OCI-LY7 (cell line): ENCODE measurements around the gene TMPRSS6. TPM values are rescaled to one million over a fixed set of nuclear protein-coding genes. Genes with fewer than 3 reads are reported as not detected.

Experiments
- BruUV-seq: library from RNA; stranded (reverse); fragments of 400-500 nt; replicated peaks from 2 replicates; lab custom pipeline; 2021; lab: Mats Ljungman, UMichigan
- CTCF ChIA-PET: fragments of 300-600 bp; sonication (Branson Sonifier 250); formaldehyde crosslinking; loops from one replicate; lab custom pipeline; 2022; ENCODE audit warnings: antibody characterized with exemption; ENCODE audit not compliant: unreplicated experiment; lab: Charles Lee
- POLR2A ChIA-PET: fragments of 300-600 bp; sonication (Branson Sonifier 250); formaldehyde crosslinking; loops from one replicate; lab custom pipeline; 2022; ENCODE audit warnings: antibody characterized with exemption; lab: Charles Lee
- DNase-seq: peaks from one replicate; pipeline ENCODE4 v3.0.0-alpha.2; 2015; ENCODE audit warnings: low spot score
- H2AFZ ChIP-seq: fragments of 200-600 bp; sonication (generic), shearing (Covaris generic); 2 replicates; pipeline ENCODE4 v1.6.1; 2014; ENCODE audit warnings: mild to moderate bottlenecking, antibody characterized with exemption, low read length, moderate library complexity
- H3K27ac ChIP-seq: fragments of 200-600 bp; sonication (generic); 2 replicates; pipeline ENCODE4 v1.5.1; 2014; ENCODE audit warnings: mixed run types, low read depth, mild to moderate bottlenecking, moderate library complexity, low read length, inconsistent platforms; ENCODE audit not compliant: poor library complexity, severe bottlenecking
- H3K36me3 ChIP-seq: fragments of 200-600 bp; sonication (generic); 2 replicates; pipeline ENCODE4 v1.6.1; 2014; ENCODE audit warnings: mild to moderate bottlenecking, antibody characterized with exemption, low read length, moderate library complexity, mixed read lengths; ENCODE audit not compliant: insufficient read depth
- H3K4me1 ChIP-seq: fragments of 200-600 bp; sonication (generic); 2 replicates; pipeline ENCODE4 v1.5.1; 2014; ENCODE audit warnings: mild to moderate bottlenecking, low read length; ENCODE audit not compliant: insufficient read depth, poor library complexity, severe bottlenecking
- H3K4me2 ChIP-seq: fragments of 200-600 bp; sonication (generic); 2 replicates; pipeline ENCODE4 v1.6.1; 2014; ENCODE audit warnings: mild to moderate bottlenecking, low read length
- H3K4me3 ChIP-seq: fragments of 200-600 bp; sonication (generic); 2 replicates; pipeline ENCODE4 v1.5.1; 2014; ENCODE audit warnings: mild to moderate bottlenecking, low read depth, low read length; ENCODE audit not compliant: poor library complexity, severe bottlenecking
- H3K79me2 ChIP-seq: fragments of 200-600 bp; sonication (generic); 2 replicates; pipeline ENCODE4 v1.6.1; 2016; ENCODE audit warnings: low read depth, mild to moderate bottlenecking, low read length, moderate library complexity, mixed read lengths; ENCODE audit not compliant: insufficient read depth
- H3K9me2 ChIP-seq: fragments of 200-600 bp; sonication (generic); 2 replicates; pipeline ENCODE4 v1.6.1; 2016; ENCODE audit warnings: mild to moderate bottlenecking, low read length, mixed read lengths; ENCODE audit not compliant: insufficient read depth
- H3K9me3 ChIP-seq: fragments of 200-600 bp; sonication (generic); 2 replicates; pipeline ENCODE4 v1.6.1; 2014; ENCODE audit warnings: mild to moderate bottlenecking, mixed run types, low read length, mixed read lengths
- H4K20me1 ChIP-seq: fragments of 200-600 bp; sonication (generic); 2 replicates; pipeline ENCODE4 v1.6.1; 2014; ENCODE audit warnings: mild to moderate bottlenecking, antibody characterized with exemption, low read length, moderate library complexity, mixed read lengths; ENCODE audit not compliant: insufficient read depth
- CTCF ChIP-seq: fragments of 200-600 bp; sonication (generic); conservative IDR thresholded peaks from 2 replicates; pipeline ENCODE4 v1.5.1; 2014; ENCODE audit warnings: mild to moderate bottlenecking, antibody characterized with exemption, low read length, moderate library complexity, mixed read lengths
- EZH2phosphoT487 ChIP-seq: fragments of 200-600 bp; sonication (generic); IDR thresholded peaks from 2 replicates; pipeline ENCODE4 v1.6.1; 2018; ENCODE audit warnings: low read depth, borderline replicate concordance, mild to moderate bottlenecking, mixed run types, antibody characterized with exemption, low read length, moderate library complexity, mixed read lengths
- intact Hi-C: fragments of 100-400 bp; cut with micrococcal nuclease; formaldehyde crosslinking; loops from one replicate; pipeline ENCODE4 v1.10.0; 2022; ENCODE audit not compliant: unreplicated experiment
- total RNA-seq, 2 experiments: library from RNA; depleted of rRNA in 1 of 2; stranded (reverse); fragments of >200 nt in 1 of 2; shearing (Covaris generic) in 1 of 2; gene quantifications; 2 replicates each; pipeline ENCODE4 v1.2.3, GENCODE V29; 2014 to 2022

The TMPRSS6 gene
- total RNA-seq, 2 experiments from 2014 or later = not detected

- intact Hi-C loops = no loop called here
- no peaks in the 10 kb centered on the region for H4K20me1 ChIP-seq
- ChIA-PET CTCF (interaction anchor here (0.6 kb wide), 1 partner anchor 203 kb away, joined by 3 read pairs; no protein-coding TSS in a partner anchor), POLR2A (no interaction called here)
- H3K4me3 ChIP-seq = no peak overlapping the region
- no peaks in the 10 kb centered on the region for H3K9me2 ChIP-seq
- H3K4me1 ChIP-seq = no peaks in the 10 kb centered on the region
- no peaks in the 10 kb centered on the region for H3K79me2 ChIP-seq
- H3K36me3 ChIP-seq = no peaks in the 10 kb centered on the region
- TF ChIP-seq EZH2phosphoT487 = no peak
- no peak for TF ChIP-seq CTCF
- no peak overlapping the region for H3K4me2 ChIP-seq
- no peak overlapping the region for H2AFZ ChIP-seq
- no TSS peak for BruUV-seq
- H3K9me3 ChIP-seq = no peaks in the 10 kb centered on the region
- no peak overlapping the region for H3K27ac ChIP-seq
- DNase-seq = no peak
Observed at GRCh38 chr22:37062376-37062675, 47.2 kb downstream of the TMPRSS6 start.

GRCh38 chr22:37061611-37062375 is 47.7 kb downstream of the TMPRSS6 start:
- intact Hi-C loops = no loop called here
- no peaks in the 10 kb centered on the region for H4K20me1 ChIP-seq
- H3K9me3 ChIP-seq = no peaks in the 10 kb centered on the region
- TF ChIP-seq EZH2phosphoT487 (no peak), CTCF (no peak)
- no peaks in the 10 kb centered on the region for H3K4me1 ChIP-seq
- no peak overlapping the region for H3K4me2 ChIP-seq
- H3K4me3 ChIP-seq = no peak overlapping the region
- H3K9me2 ChIP-seq = no peaks in the 10 kb centered on the region
- ChIA-PET POLR2A (no interaction called here), CTCF (interaction anchor here (0.6 kb wide), 1 partner anchor 202 kb away, joined by 3 read pairs; no protein-coding TSS in a partner anchor)
- H3K27ac ChIP-seq = no peak overlapping the region
- H2AFZ ChIP-seq = no peak overlapping the region
- H3K36me3 ChIP-seq = no peaks in the 10 kb centered on the region
- no TSS peak for BruUV-seq
- DNase-seq = no peak
- no peaks in the 10 kb centered on the region for H3K79me2 ChIP-seq
